ENCODE measurements around the gene EFCAB5. TPM values are rescaled to one million over a fixed set of nuclear protein-coding genes. Genes with fewer than 3 reads are reported as not detected.
"Not testable (repeated sequence)": the region's sequence is repeated elsewhere in the genome, so short reads cannot be mapped to it uniquely, and the experiment has no call there.

Gene EFCAB5
- total RNA-seq, 2 donors from 2014 or later: not detected

- peak overlapping the region; percentile 20 for H3K27ac ChIP-seq (ENCODE audit: low read depth, low read length)
- H3K4me3 ChIP-seq (ENCODE audit: low read length): peak overlapping the region; percentile 97
- Mint-ChIP-seq H3K4me1 (peaks cover 7% of the 10 kb centered on the region), H3K27me3 (ENCODE audit: insufficient read depth) (peaks cover 6% of the 10 kb centered on the region), H3K36me3 (ENCODE audit: low read depth) (no peaks in the 10 kb centered on the region), H3K4me3 (no peak overlapping the region), H3K27ac (no peak overlapping the region), H3K9me3 (no peaks in the 10 kb centered on the region)
- H3K27me3 ChIP-seq (ENCODE audit: control insufficient read depth, insufficient read depth, low read length, poor library complexity, severe bottlenecking): no peaks in the 10 kb centered on the region
- no peak for DNase-seq
- H3K4me1 ChIP-seq (ENCODE audit: control insufficient read depth, insufficient read depth, low read length): no peaks in the 10 kb centered on the region
- H3K36me3 ChIP-seq (ENCODE audit: control insufficient read depth, insufficient read depth, low read length): no peaks in the 10 kb centered on the region
- 0% methylated on average over 8 to 18 of the region's 20 CpGs for WGBS, 2 experiments (ENCODE audit: insufficient coverage in 1 of 2, insufficient read length in 1 of 2)
- TF ChIP-seq CTCF (conservative IDR thresholded peaks at IDR 0.05): no peak
- no peaks in the 10 kb centered on the region for H3K9me3 ChIP-seq (ENCODE audit: control insufficient read depth, low read length)
- peak overlapping the region; percentile 57 for H3K9ac ChIP-seq (ENCODE audit: extremely low read depth, low read length, poor library complexity, severe bottlenecking)
These were observed 10.9 kb upstream of the EFCAB5 start for GRCh38 chr17:29930409-29931010.

- Histone ChIP-seq H3K36me3 (ENCODE audit: control insufficient read depth, insufficient read depth, low read length) (no peaks in the 10 kb centered on the region), H3K9ac (ENCODE audit: extremely low read depth, low read length, poor library complexity, severe bottlenecking) (no peak overlapping the region), H3K27ac (ENCODE audit: low read depth, low read length) (peak overlapping the region; percentile 20), H3K4me1 (ENCODE audit: control insufficient read depth, insufficient read depth, low read length) (no peaks in the 10 kb centered on the region), H3K9me3 (ENCODE audit: control insufficient read depth, low read length) (no peaks in the 10 kb centered on the region), H3K4me3 (ENCODE audit: low read length) (peak overlapping the region; percentile 97), H3K27me3 (ENCODE audit: control insufficient read depth, insufficient read depth, low read length, poor library complexity, severe bottlenecking) (no peaks in the 10 kb centered on the region)
- peak; percentile 89 for TF ChIP-seq CTCF (conservative IDR thresholded peaks at IDR 0.05)
- peaks cover 7% of the 10 kb centered on the region for H3K4me1 Mint-ChIP-seq
- H3K27me3 Mint-ChIP-seq (ENCODE audit: insufficient read depth): peaks cover 11% of the 10 kb centered on the region
- peak; percentile 72 for DNase-seq
- no peaks in the 10 kb centered on the region for H3K9me3 Mint-ChIP-seq
- no peak overlapping the region for H3K27ac Mint-ChIP-seq
- H3K36me3 Mint-ChIP-seq (ENCODE audit: low read depth): no peaks in the 10 kb centered on the region
- WGBS, 2 experiments (ENCODE audit: insufficient coverage in 1 of 2, insufficient read length in 1 of 2): 2 to 29% methylated on average over 1 to 3 of the region's 3 CpGs
- H3K4me3 Mint-ChIP-seq: no peak overlapping the region
These were observed 10.1 kb upstream of the EFCAB5 start for GRCh38 chr17:29931231-29931932.

- peaks cover 5% of the 10 kb centered on the region for H3K4me1 Mint-ChIP-seq
- no peak overlapping the region for H3K4me3 Mint-ChIP-seq
- no peaks in the 10 kb centered on the region for H3K4me1 ChIP-seq (ENCODE audit: control insufficient read depth, insufficient read depth, low read length)
- peak; percentile 76 for DNase-seq
- no peak overlapping the region for H3K9ac ChIP-seq (ENCODE audit: extremely low read depth, low read length, poor library complexity, severe bottlenecking)
- no peaks in the 10 kb centered on the region for H3K9me3 Mint-ChIP-seq
- no peaks in the 10 kb centered on the region for H3K36me3 Mint-ChIP-seq (ENCODE audit: low read depth)
- H3K27me3 Mint-ChIP-seq (ENCODE audit: insufficient read depth): peaks cover 16% of the 10 kb centered on the region
- no peaks in the 10 kb centered on the region for H3K9me3 ChIP-seq (ENCODE audit: control insufficient read depth, low read length)
- H3K27ac Mint-ChIP-seq: no peak overlapping the region
- H3K4me3 ChIP-seq (ENCODE audit: low read length): no peak overlapping the region
- TF ChIP-seq CTCF (conservative IDR thresholded peaks at IDR 0.05): peak; percentile 73
- WGBS, 2 experiments (ENCODE audit: insufficient coverage in 1 of 2, insufficient read length in 1 of 2): 35 to 61% methylated on average over 2 of the region's 2 CpGs
- no peaks in the 10 kb centered on the region for H3K36me3 ChIP-seq (ENCODE audit: control insufficient read depth, insufficient read depth, low read length)
- no peak overlapping the region for H3K27ac ChIP-seq (ENCODE audit: low read depth, low read length)
- H3K27me3 ChIP-seq (ENCODE audit: control insufficient read depth, insufficient read depth, low read length, poor library complexity, severe bottlenecking): no peaks in the 10 kb centered on the region
These were observed 8.1 kb upstream of the EFCAB5 start for GRCh38 chr17:29933379-29933778.

GRCh38 chr17:29935909-29936308, 5.5 kb upstream of the EFCAB5 start:
- H3K27me3 ChIP-seq (ENCODE audit: control insufficient read depth, insufficient read depth, low read length, poor library complexity, severe bottlenecking); H3K9me3 ChIP-seq (ENCODE audit: control insufficient read depth, low read length); DNase-seq; H3K27ac ChIP-seq (ENCODE audit: low read depth, low read length); H3K36me3 ChIP-seq (ENCODE audit: control insufficient read depth, insufficient read depth, low read length); H3K4me3 Mint-ChIP-seq; H3K4me1 Mint-ChIP-seq; H3K9me3 Mint-ChIP-seq; H3K9ac ChIP-seq (ENCODE audit: extremely low read depth, low read length, poor library complexity, severe bottlenecking); H3K36me3 Mint-ChIP-seq (ENCODE audit: low read depth); H3K4me1 ChIP-seq (ENCODE audit: control insufficient read depth, insufficient read depth, low read length); H3K4me3 ChIP-seq (ENCODE audit: low read length); H3K27ac Mint-ChIP-seq: not testable (repeated sequence)
- 86% methylated on average over 2 of the region's 3 CpGs; no CpG with 5 or more reads in 1 of the 2 experiments for WGBS, 2 experiments (ENCODE audit: insufficient coverage in 1 of 2, insufficient read length in 1 of 2)
- peaks cover 21% of the 10 kb centered on the region for H3K27me3 Mint-ChIP-seq (ENCODE audit: insufficient read depth)
